Ishikawa (cell line): ENCODE data around the gene TRA2B.

Source experiments
- CEBPB ChIP-seq: IDR thresholded peaks from 2 replicates; pipeline ENCODE4 v1.6.1; 2012
- CREB1 ChIP-seq: IDR thresholded peaks from 2 replicates; pipeline ENCODE4 v1.6.1; 2012; ENCODE audit warnings: low read depth
- EGR1 ChIP-seq: IDR thresholded peaks from 2 replicates; pipeline ENCODE4 v1.6.1; 2012
- EP300 ChIP-seq: IDR thresholded peaks from 2 replicates; pipeline ENCODE4 v1.6.1; 2012; ENCODE audit warnings: borderline replicate concordance
- RAD21 ChIP-seq: IDR thresholded peaks from 2 replicates; pipeline ENCODE4 v1.6.1; 2012; ENCODE audit warnings: low read depth
- TAF1 ChIP-seq: IDR thresholded peaks from 2 replicates; pipeline ENCODE4 v1.6.1; 2012; ENCODE audit warnings: low read depth, mild to moderate bottlenecking
- TEAD4 ChIP-seq: IDR thresholded peaks from 2 replicates; pipeline ENCODE4 v1.6.1; 2012
- YY1 ChIP-seq: IDR thresholded peaks from 2 replicates; pipeline ENCODE4 v1.6.1; 2012; ENCODE audit warnings: low read depth
- TF ChIP-seq, protein P1 (sequence below): IDR thresholded peaks from 2 replicates; pipeline ENCODE4 v1.6.1; 2012

DNA sequence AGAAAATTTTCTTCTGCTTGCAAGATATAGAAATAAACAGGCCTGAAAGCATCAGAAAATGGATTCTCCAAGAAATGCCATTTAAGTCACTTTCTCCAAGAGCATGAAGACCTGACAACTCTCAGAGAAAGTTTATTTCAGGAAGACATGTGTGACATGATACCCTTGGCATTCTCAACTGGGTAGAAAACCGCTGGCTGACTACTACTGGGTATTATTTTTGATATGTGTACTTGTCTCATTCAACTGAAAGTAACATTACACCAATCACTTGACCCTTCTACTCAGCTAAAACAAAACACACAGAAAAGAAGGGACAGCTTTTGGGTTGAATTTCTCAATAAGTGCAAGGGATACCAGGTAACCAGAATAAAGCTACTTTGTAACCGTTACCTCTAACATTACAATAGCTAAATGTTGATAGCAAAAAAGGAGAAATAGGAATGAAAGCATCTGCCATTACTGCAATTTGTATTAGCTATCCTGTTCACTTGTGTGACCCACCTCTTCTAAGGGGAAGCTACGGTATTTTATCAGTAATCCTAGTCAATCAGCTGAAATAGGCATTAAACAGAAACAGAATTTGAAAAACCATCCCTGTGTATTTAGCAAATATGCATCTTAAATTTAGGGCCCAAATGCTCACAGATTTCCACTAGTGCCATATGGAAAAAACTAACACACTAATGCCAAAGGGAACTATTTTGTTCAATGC is 7.3 kb downstream of the TRA2B start:
- TF ChIP-seq TAF1, result no peak
- no peak for TF ChIP-seq EGR1
- no peak for TF ChIP-seq YY1
- no peak for TF ChIP-seq EP300
- TF ChIP-seq TEAD4, result no peak
- TF ChIP-seq CEBPB, result no peak
- no peak for TF ChIP-seq CREB1
- TF ChIP-seq, protein P1, sequence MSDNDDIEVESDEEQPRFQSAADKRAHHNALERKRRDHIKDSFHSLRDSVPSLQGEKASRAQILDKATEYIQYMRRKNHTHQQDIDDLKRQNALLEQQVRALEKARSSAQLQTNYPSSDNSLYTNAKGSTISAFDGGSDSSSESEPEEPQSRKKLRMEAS, result no peak
- no peak for TF ChIP-seq RAD21
